ENCODE results near the gene RIMBP2.

RIMBP2 gene

DNA sequence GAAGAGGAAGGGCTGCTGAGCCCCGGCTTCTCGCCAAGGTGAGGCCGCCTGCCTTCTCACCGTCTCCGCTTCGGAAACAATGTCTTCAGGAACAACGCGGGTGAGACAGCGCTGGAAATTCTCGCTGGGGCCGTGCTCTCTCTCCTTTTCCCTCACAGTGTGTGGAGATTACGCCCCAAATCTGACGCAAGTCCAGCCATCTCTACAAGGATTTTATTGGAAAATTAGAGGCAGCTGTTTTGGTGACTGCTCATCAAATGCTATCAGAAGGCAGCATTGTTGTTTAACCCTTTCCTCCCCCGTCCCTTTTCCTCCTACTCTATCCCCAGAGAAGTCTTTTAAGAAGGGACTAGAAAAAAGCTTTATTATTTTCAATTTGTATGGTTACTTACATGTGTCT lies 324.9 kb downstream of the RIMBP2 start:
- TF ChIP-seq EZH2 (IDR thresholded peaks at IDR 0.05; ENCODE audit: borderline replicate concordance, low read depth, low read length, severe bottlenecking), result no peak
- TF ChIP-seq, protein P1, sequence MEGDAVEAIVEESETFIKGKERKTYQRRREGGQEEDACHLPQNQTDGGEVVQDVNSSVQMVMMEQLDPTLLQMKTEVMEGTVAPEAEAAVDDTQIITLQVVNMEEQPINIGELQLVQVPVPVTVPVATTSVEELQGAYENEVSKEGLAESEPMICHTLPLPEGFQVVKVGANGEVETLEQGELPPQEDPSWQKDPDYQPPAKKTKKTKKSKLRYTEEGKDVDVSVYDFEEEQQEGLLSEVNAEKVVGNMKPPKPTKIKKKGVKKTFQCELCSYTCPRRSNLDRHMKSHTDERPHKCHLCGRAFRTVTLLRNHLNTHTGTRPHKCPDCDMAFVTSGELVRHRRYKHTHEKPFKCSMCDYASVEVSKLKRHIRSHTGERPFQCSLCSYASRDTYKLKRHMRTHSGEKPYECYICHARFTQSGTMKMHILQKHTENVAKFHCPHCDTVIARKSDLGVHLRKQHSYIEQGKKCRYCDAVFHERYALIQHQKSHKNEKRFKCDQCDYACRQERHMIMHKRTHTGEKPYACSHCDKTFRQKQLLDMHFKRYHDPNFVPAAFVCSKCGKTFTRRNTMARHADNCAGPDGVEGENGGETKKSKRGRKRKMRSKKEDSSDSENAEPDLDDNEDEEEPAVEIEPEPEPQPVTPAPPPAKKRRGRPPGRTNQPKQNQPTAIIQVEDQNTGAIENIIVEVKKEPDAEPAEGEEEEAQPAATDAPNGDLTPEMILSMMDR (IDR thresholded peaks at IDR 0.05; ENCODE audit: borderline replicate concordance, extremely low read depth, low read length, poor library complexity, severe bottlenecking), result no peak
- Histone ChIP-seq H3K36me3 (ENCODE audit: insufficient read depth, low read length) (no peaks in the 10 kb centered on the region), H3K4me2 (ENCODE audit: insufficient read depth, low read length) (no peak overlapping the region), H3K27me3 (ENCODE audit: insufficient read depth, low read length, poor library complexity) (no peaks in the 10 kb centered on the region), H3K79me2 (ENCODE audit: insufficient read depth, low read length) (no peaks in the 10 kb centered on the region), H3K4me1 (ENCODE audit: insufficient read depth, low read length) (peaks cover 6% of the 10 kb centered on the region), H4K20me1 (ENCODE audit: insufficient read depth, low read length) (no peaks in the 10 kb centered on the region), H3K9me3 (ENCODE audit: insufficient read depth, low read length, severe bottlenecking) (peaks cover 15% of the 10 kb centered on the region), H2AFZ (ENCODE audit: low read depth, low read length) (no peak overlapping the region), H3K4me3 (ENCODE audit: low read depth in 1 of 2, low read length in 2 of 2) (no peak overlapping the region), H3K9ac (ENCODE audit: low read depth, low read length) (no peak overlapping the region), H3K27ac (ENCODE audit: low read length) (no peak overlapping the region)
- ATAC-seq (ENCODE audit: insufficient read depth, low read depth), result no peak
- no peak for DNase-seq

DNA sequence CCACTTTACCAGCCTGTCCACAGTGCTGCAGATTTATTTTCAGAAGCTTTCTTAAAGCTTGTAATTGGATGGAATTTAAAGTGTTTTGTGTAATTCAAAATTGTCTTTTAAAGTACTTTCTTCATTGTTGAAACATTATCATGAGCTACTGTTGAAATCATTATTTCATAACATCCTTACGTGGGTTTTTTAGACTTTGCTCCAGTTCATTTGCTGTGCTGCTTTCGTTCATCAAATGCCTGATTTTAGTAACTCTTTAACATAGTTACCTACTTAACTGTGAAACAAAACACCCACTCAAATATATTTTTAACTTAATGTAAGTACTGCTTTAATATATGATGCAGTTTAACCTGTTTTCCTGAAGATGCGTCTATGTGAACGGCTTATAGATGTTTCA lies 330.9 kb downstream of the RIMBP2 start:
- Histone ChIP-seq H2AFZ (ENCODE audit: low read depth, low read length) (no peak overlapping the region), H3K36me3 (ENCODE audit: insufficient read depth, low read length) (no peaks in the 10 kb centered on the region), H3K4me1 (ENCODE audit: insufficient read depth, low read length) (no peaks in the 10 kb centered on the region), H3K9me3 (ENCODE audit: insufficient read depth, low read length, severe bottlenecking) (peaks cover 19% of the 10 kb centered on the region), H3K4me3 (ENCODE audit: low read depth in 1 of 2, low read length in 2 of 2) (no peak overlapping the region), H3K4me2 (ENCODE audit: insufficient read depth, low read length) (no peak overlapping the region), H3K79me2 (ENCODE audit: insufficient read depth, low read length) (no peaks in the 10 kb centered on the region), H3K27ac (ENCODE audit: low read length) (no peak overlapping the region), H3K27me3 (ENCODE audit: insufficient read depth, low read length, poor library complexity) (no peaks in the 10 kb centered on the region), H3K9ac (ENCODE audit: low read depth, low read length) (no peak overlapping the region), H4K20me1 (ENCODE audit: insufficient read depth, low read length) (no peaks in the 10 kb centered on the region)
- TF ChIP-seq, protein P1 (IDR thresholded peaks at IDR 0.05; ENCODE audit: borderline replicate concordance, extremely low read depth, low read length, poor library complexity, severe bottlenecking), result no peak
- no peak for TF ChIP-seq EZH2 (IDR thresholded peaks at IDR 0.05; ENCODE audit: borderline replicate concordance, low read depth, low read length, severe bottlenecking)
- no peak for DNase-seq
- ATAC-seq (ENCODE audit: insufficient read depth, low read depth), result no peak

DNA sequence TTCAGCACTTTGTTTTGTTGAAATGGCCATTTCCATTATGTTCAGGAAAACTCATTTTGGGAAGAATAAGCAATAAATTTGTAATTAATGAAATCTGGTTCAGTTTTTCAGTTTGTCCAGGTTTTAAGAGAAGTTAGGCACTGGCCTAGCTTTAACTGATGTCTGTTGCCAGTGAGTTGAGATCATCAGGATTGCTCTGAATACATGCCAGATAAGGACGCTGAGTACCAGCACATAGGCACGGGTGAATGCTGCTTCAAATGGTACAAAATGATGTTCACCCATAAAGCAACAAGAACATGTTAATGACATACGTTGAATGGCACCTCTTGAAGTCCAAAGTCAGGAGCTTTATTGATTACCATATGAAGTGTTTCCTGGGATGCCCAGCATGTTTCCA lies 331.9 kb downstream of the RIMBP2 start:
- Histone ChIP-seq H2AFZ (ENCODE audit: low read depth, low read length) (no peak overlapping the region), H3K27ac (ENCODE audit: low read length) (no peak overlapping the region), H3K36me3 (ENCODE audit: insufficient read depth, low read length) (no peaks in the 10 kb centered on the region), H3K9me3 (ENCODE audit: insufficient read depth, low read length, severe bottlenecking) (peaks cover 19% of the 10 kb centered on the region), H3K4me3 (ENCODE audit: low read depth in 1 of 2, low read length in 2 of 2) (no peak overlapping the region), H3K79me2 (ENCODE audit: insufficient read depth, low read length) (no peaks in the 10 kb centered on the region), H3K4me1 (ENCODE audit: insufficient read depth, low read length) (no peaks in the 10 kb centered on the region), H4K20me1 (ENCODE audit: insufficient read depth, low read length) (no peaks in the 10 kb centered on the region), H3K27me3 (ENCODE audit: insufficient read depth, low read length, poor library complexity) (no peaks in the 10 kb centered on the region), H3K4me2 (ENCODE audit: insufficient read depth, low read length) (no peak overlapping the region), H3K9ac (ENCODE audit: low read depth, low read length) (no peak overlapping the region)
- DNase-seq, result no peak
- TF ChIP-seq EZH2 (IDR thresholded peaks at IDR 0.05; ENCODE audit: borderline replicate concordance, low read depth, low read length, severe bottlenecking), result no peak
- TF ChIP-seq, protein P1 (IDR thresholded peaks at IDR 0.05; ENCODE audit: borderline replicate concordance, extremely low read depth, low read length, poor library complexity, severe bottlenecking), result no peak
- no peak for ATAC-seq (ENCODE audit: insufficient read depth, low read depth)

DNA sequence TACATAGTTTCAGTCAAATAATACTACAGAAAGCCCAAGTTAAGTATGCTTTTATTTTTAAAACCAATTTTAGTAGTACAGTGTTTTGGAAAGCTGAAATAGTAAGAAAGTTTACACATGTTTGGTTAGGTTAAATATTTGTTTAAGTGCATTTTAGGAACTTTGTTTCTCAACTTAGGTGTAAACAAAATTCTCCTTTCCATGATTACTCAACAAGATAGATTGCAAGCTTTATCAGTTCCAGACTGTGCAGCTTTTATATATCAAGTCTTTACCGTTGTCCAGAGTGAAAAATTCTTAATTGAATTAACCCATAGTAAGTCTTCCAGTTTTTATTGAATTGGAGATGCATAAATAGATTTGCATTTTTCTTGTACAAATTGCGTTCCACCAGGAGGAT lies 333.3 kb downstream of the RIMBP2 start:
- TF ChIP-seq, protein P1 (IDR thresholded peaks at IDR 0.05; ENCODE audit: borderline replicate concordance, extremely low read depth, low read length, poor library complexity, severe bottlenecking), result no peak
- no peak for TF ChIP-seq EZH2 (IDR thresholded peaks at IDR 0.05; ENCODE audit: borderline replicate concordance, low read depth, low read length, severe bottlenecking)
- Histone ChIP-seq H3K9ac (ENCODE audit: low read depth, low read length) (no peak overlapping the region), H3K36me3 (ENCODE audit: insufficient read depth, low read length) (no peaks in the 10 kb centered on the region), H3K79me2 (ENCODE audit: insufficient read depth, low read length) (no peaks in the 10 kb centered on the region), H3K27ac (ENCODE audit: low read length) (no peak overlapping the region), H3K4me3 (ENCODE audit: low read depth in 1 of 2, low read length in 2 of 2) (no peak overlapping the region), H3K4me1 (ENCODE audit: insufficient read depth, low read length) (no peaks in the 10 kb centered on the region), H3K9me3 (ENCODE audit: insufficient read depth, low read length, severe bottlenecking) (peaks cover 10% of the 10 kb centered on the region), H3K4me2 (ENCODE audit: insufficient read depth, low read length) (no peak overlapping the region), H3K27me3 (ENCODE audit: insufficient read depth, low read length, poor library complexity) (no peaks in the 10 kb centered on the region), H4K20me1 (ENCODE audit: insufficient read depth, low read length) (no peaks in the 10 kb centered on the region), H2AFZ (ENCODE audit: low read depth, low read length) (no peak overlapping the region)
- ATAC-seq (ENCODE audit: insufficient read depth, low read depth) (no peak), DNase-seq (no peak)
